Smooth muscle cell (in vitro differentiated cells): ENCODE measurements around the gene SENP3. TPM values are rescaled to one million over a fixed set of nuclear protein-coding genes. Genes with fewer than 3 reads are reported as not detected.

ENCODE experiments used
- DNase-seq: peaks from one replicate; lab custom pipeline; 2025; ENCODE audit not compliant: unreplicated experiment; lab: John Stamatoyannopoulos, UW
- H2AFZ ChIP-seq: fragments of 200-600 bp; sonication (generic); 2 replicates; pipeline ENCODE4 v1.6.0; 2016; ENCODE audit warnings: antibody characterized with exemption, low read depth, mild to moderate bottlenecking
- H3F3A ChIP-seq: fragments of 200-600 bp; sonication (generic); 2 replicates; pipeline ENCODE4 v1.6.0; 2017; ENCODE audit warnings: antibody characterized with exemption, low read depth
- H3K27ac ChIP-seq: fragments of 200-600 bp; sonication (generic); 2 replicates; pipeline ENCODE4 v1.5.1; 2016; ENCODE audit warnings: low read depth, mild to moderate bottlenecking
- H3K27me3 ChIP-seq: fragments of 200-600 bp; sonication (generic); 2 replicates; pipeline ENCODE4 v1.6.1; 2016; ENCODE audit warnings: low read depth, mild to moderate bottlenecking
- H3K36me3 ChIP-seq: fragments of 200-600 bp; sonication (generic); 2 replicates; pipeline ENCODE4 v1.5.1; 2016; ENCODE audit warnings: low read depth
- H3K4me1 ChIP-seq: fragments of 200-600 bp; sonication (generic); 2 replicates; pipeline ENCODE4 v1.5.1; 2016; ENCODE audit warnings: low read depth
- H3K4me2 ChIP-seq: fragments of 200-600 bp; sonication (generic); 2 replicates; pipeline ENCODE4 v1.6.0; 2016; ENCODE audit warnings: mild to moderate bottlenecking
- H3K4me3 ChIP-seq: fragments of 200-600 bp; sonication (generic); 2 replicates; pipeline ENCODE4 v1.5.1; 2016; ENCODE audit warnings: mild to moderate bottlenecking
- H3K79me2 ChIP-seq: fragments of 200-600 bp; sonication (generic); 2 replicates; pipeline ENCODE4 v1.6.0; 2016; ENCODE audit warnings: low read depth, mild to moderate bottlenecking
- H3K9ac ChIP-seq: fragments of 200-600 bp; sonication (generic); 2 replicates; pipeline ENCODE4 v1.6.0; 2016; ENCODE audit warnings: low read depth
- H3K9me3 ChIP-seq: fragments of 200-600 bp; sonication (generic); replicated peaks from 2 replicates; pipeline ENCODE4 v1.5.1; 2016; ENCODE audit warnings: low read depth
- H4K20me1 ChIP-seq: fragments of 200-600 bp; sonication (generic); 2 replicates; pipeline ENCODE4 v1.6.0; 2016; ENCODE audit warnings: low read depth
- WGBS: methylation state at CpG from one replicate; pipeline ENCODE4 v1.1.7; 2016; ENCODE audit warnings: low lambda C conversion rate; 5-methylcytosine and 5-hydroxymethylcytosine counted together
- polyA plus RNA-seq: library from polyadenylated mRNA; unstranded; fragments of >200 nt; fragmentation: Nextera tagmentation; extraction: Ambion mirVana; gene quantifications from 2 replicates; pipeline ENCODE4 v1.2.1, GENCODE V29; 2016
- total RNA-seq: library from RNA; depleted of rRNA; stranded (reverse); fragments of >200 nt; gene quantifications from 2 replicates; pipeline ENCODE4 v1.2.3, GENCODE V29; 2014
- TF ChIP-seq, protein P1 (sequence below): fragments of 200-600 bp; sonication (generic); IDR thresholded peaks from 2 replicates; pipeline ENCODE4 v1.5.1; 2017; ENCODE audit warnings: borderline replicate concordance, mild to moderate bottlenecking, antibody characterized with exemption; ENCODE audit not compliant: insufficient read depth, poor library complexity, severe bottlenecking

Gene SENP3
- total and polyA plus RNA-seq, 2 experiments from 2014 or later: 33.7 to 72.1 TPM

DNA sequence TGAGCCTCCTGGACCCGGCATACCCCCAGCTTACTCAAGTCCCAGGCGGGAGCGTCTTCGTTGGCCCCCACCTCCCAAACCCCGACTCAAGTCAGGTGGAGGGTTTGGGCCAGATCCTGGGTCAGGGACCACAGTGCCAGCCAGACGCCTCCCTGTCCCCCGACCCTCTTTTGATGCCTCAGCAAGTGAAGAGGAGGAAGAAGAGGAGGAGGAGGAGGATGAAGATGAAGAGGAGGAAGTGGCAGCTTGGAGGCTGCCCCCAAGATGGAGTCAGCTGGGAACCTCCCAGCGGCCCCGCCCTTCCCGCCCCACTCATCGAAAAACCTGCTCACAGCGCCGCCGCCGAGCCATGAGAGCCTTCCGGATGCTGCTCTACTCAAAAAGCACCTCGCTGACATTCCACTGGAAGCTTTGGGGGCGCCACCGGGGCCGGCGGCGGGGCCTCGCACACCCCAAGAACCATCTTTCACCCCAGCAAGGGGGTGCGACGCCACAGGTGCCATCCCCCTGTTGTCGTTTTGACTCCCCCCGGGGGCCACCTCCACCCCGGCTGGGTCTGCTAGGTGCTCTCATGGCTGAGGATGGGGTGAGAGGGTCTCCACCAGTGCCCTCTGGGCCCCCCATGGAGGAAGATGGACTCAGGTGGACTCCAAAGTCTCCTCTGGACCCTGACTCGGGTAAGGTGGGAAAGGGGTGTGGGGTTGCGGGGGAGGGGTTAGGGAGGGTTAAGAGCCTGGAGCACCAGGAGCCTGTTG lies 1.6 kb downstream of the SENP3 start:
- H3F3A ChIP-seq: peaks cover 5% of the 10 kb centered on the region
- DNase-seq: no peak
- no peak overlapping the region for H3K9ac ChIP-seq
- peaks cover 18% of the 10 kb centered on the region for H3K4me1 ChIP-seq
- peak overlapping the region; percentile 97 for H3K4me3 ChIP-seq
- no peak overlapping the region for H2AFZ ChIP-seq
- TF ChIP-seq, protein P1, sequence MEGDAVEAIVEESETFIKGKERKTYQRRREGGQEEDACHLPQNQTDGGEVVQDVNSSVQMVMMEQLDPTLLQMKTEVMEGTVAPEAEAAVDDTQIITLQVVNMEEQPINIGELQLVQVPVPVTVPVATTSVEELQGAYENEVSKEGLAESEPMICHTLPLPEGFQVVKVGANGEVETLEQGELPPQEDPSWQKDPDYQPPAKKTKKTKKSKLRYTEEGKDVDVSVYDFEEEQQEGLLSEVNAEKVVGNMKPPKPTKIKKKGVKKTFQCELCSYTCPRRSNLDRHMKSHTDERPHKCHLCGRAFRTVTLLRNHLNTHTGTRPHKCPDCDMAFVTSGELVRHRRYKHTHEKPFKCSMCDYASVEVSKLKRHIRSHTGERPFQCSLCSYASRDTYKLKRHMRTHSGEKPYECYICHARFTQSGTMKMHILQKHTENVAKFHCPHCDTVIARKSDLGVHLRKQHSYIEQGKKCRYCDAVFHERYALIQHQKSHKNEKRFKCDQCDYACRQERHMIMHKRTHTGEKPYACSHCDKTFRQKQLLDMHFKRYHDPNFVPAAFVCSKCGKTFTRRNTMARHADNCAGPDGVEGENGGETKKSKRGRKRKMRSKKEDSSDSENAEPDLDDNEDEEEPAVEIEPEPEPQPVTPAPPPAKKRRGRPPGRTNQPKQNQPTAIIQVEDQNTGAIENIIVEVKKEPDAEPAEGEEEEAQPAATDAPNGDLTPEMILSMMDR: no peak
- no peak overlapping the region for H3K27ac ChIP-seq
- H3K27me3 ChIP-seq: no peaks in the 10 kb centered on the region
- H4K20me1 ChIP-seq: no peaks in the 10 kb centered on the region
- peak overlapping the region; percentile 97 for H3K4me2 ChIP-seq
- H3K36me3 ChIP-seq: peaks cover 9% of the 10 kb centered on the region
- no peaks in the 10 kb centered on the region for H3K9me3 ChIP-seq
- 92% methylated on average over 30 of the region's 30 CpGs for WGBS
- peaks cover 54% of the 10 kb centered on the region for H3K79me2 ChIP-seq

DNA sequence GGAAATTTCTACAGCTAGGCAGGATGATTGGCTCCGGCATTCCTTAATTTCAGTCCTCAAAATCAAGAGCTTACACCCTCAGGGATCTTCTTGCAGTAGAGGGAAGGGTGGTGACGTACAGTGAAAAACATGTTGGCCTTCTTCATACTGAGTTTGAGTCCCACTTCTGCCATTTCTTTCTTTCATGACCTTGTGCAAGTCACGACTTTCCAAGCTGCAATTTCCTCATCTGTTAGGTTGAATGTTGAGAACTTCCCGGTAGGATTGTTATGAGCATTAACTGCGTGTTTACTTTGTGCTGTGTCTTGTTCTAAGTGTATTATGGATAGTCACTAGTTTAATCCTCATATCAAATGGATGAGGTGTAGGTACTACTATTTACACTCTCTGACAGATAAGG lies 7.9 kb downstream of the SENP3 start:
- Histone ChIP-seq H3F3A (peaks cover 17% of the 10 kb centered on the region), H3K79me2 (peaks cover 58% of the 10 kb centered on the region), H3K9ac (no peak overlapping the region)

DNA sequence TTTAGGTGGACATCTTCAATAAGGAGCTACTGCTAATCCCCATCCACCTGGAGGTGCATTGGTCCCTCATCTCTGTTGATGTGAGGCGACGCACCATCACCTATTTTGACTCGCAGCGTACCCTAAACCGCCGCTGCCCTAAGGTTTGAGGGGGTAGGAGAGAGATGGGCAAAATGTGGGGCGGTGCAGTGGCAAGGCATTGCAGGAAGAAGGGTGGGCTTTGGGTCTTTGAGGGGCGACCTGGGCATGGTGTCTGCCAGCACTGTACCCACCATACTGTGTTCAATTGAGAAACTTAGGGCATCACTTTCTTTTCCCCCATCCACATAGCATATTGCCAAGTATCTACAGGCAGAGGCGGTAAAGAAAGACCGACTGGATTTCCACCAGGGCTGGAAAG lies 8.6 kb downstream of the SENP3 start:
- WGBS: 98% methylated on average over 10 of the region's 10 CpGs
- H3K9ac ChIP-seq: no peak overlapping the region

More for the DNA sequence above, 7.9 kb downstream of the SENP3 start:
- Histone ChIP-seq H3K27ac (no peak overlapping the region), H3K9me3 (no peaks in the 10 kb centered on the region), H3K4me1 (peaks cover 4% of the 10 kb centered on the region), H2AFZ (no peak overlapping the region), H3K4me3 (no peak overlapping the region), H3K4me2 (no peak overlapping the region), H3K36me3 (peaks cover 9% of the 10 kb centered on the region), H4K20me1 (peaks cover 19% of the 10 kb centered on the region), H3K27me3 (no peaks in the 10 kb centered on the region)
- WGBS: 96% methylated on average over 5 of the region's 5 CpGs
- no peak for DNase-seq
- TF ChIP-seq, protein P1: no peak

More for the DNA sequence above, 8.6 kb downstream of the SENP3 start:
- no peaks in the 10 kb centered on the region for H3K9me3 ChIP-seq
- H3K79me2 ChIP-seq: peaks cover 58% of the 10 kb centered on the region
- no peak overlapping the region for H2AFZ ChIP-seq
- H3K27ac ChIP-seq: no peak overlapping the region
- no peaks in the 10 kb centered on the region for H3K27me3 ChIP-seq
- TF ChIP-seq, protein P1: no peak
- DNase-seq: no peak
- H3K36me3 ChIP-seq: peaks cover 6% of the 10 kb centered on the region
- H4K20me1 ChIP-seq: peaks cover 27% of the 10 kb centered on the region
- H3K4me3 ChIP-seq: no peak overlapping the region
- peaks cover 25% of the 10 kb centered on the region for H3F3A ChIP-seq
- no peak overlapping the region for H3K4me2 ChIP-seq
- H3K4me1 ChIP-seq: peaks cover 12% of the 10 kb centered on the region
